DOHH2 (cell line): ENCODE results near the gene MAP3K15.

Experiments used
- CTCF ChIP-seq: fragments of 200-600 bp; sonication (generic); IDR thresholded peaks from one replicate; pipeline ENCODE4 v1.5.1; 2014; ENCODE audit warnings: antibody characterized with exemption, mild to moderate bottlenecking, low read depth, low read length; ENCODE audit not compliant: poor library complexity, severe bottlenecking
- EZH2phosphoT487 ChIP-seq: fragments of 200-600 bp; sonication (generic); IDR thresholded peaks from 2 replicates; pipeline ENCODE4 v1.6.1; 2017; ENCODE audit warnings: borderline replicate concordance, mild to moderate bottlenecking, antibody characterized with exemption, low read length, moderate library complexity, mixed read lengths

GRCh38 chrX:19545651-19546050, 30.3 kb upstream of the MAP3K15 start:
- TF ChIP-seq CTCF (no peak), EZH2phosphoT487 (no peak)
